ENCODE measurements around the gene KCNJ13.

Gene KCNJ13

DNA sequence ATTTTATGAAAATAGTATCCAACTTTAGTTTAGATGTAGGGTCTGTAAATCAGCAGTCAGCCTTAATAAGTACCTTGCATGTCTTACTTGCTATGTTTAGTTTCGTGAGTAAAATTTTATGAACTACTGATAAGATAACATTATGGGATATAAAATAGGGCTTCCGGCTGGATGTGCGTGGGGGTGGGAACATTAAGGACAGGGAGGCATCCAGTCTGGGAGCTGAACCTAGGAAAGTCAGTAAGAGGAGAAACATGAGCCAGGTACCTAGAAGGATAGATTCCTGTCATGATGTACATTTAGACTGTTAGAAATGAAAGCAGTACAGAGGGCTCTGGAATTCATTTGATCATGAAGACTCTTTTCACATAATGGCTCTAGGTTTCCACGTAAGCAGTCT is 12.7 kb upstream of the KCNJ13 start:
- no peak for DNase-seq (ENCODE audit: low spot score)
- POLR2A ChIA-PET (ENCODE audit: low non-redundant PET) = no interaction called here
- CTCF ChIA-PET = no interaction called here
- H3K27ac ChIP-seq = no peak overlapping the region
- TF ChIP-seq CTCF (conservative IDR thresholded peaks at IDR 0.05; ENCODE audit: low read depth) = no peak

DNA sequence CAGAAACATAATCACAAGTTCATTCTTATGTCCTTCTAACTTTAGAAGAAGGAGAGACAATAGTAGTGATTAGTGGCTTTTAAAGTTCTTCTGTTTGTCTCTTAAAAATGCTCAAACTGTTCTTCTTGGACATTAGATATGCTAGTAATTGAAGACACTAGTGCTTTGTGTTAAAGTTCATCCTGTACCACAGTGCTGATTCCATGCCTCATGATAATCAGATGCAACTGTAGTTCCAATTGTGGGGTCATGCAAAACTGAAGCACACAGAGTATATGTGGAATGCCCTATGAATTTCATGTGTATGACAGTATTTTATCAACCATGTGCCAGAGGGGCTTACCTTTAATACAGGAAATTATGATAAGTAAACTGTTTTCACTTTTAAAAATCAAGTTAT is 11.4 kb upstream of the KCNJ13 start:
- POLR2A ChIA-PET (ENCODE audit: low non-redundant PET) = no interaction called here
- no peak for DNase-seq (ENCODE audit: low spot score)
- TF ChIP-seq CTCF (conservative IDR thresholded peaks at IDR 0.05; ENCODE audit: low read depth) = no peak
- no peak overlapping the region for H3K27ac ChIP-seq
- CTCF ChIA-PET = no interaction called here

DNA sequence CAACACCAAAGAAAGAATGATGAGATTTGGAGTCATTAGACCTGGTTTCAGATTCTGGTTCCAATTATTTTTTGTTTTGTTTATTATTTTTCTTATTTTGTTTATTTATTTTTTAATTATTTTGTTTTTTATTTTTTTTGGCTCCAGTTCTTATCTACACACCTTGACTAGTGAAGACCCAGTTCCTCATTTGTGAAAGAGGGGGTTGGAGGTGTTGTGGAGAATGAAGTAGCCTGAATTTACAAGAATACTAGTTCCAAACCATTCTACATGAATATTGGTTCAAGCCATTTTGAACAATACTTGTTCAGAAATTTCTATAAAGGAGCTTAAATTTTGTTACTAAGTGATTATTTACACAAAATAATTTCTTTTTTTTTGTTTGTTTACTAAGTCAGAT is 6.9 kb upstream of the KCNJ13 start:
- CTCF ChIA-PET = interaction anchor here (0.6 kb wide), 1 partner anchor 27 kb away, joined by 4 read pairs; no protein-coding TSS in a partner anchor
- POLR2A ChIA-PET (ENCODE audit: low non-redundant PET) = no interaction called here
- TF ChIP-seq CTCF (conservative IDR thresholded peaks at IDR 0.05; ENCODE audit: low read depth) = no peak

DNA sequence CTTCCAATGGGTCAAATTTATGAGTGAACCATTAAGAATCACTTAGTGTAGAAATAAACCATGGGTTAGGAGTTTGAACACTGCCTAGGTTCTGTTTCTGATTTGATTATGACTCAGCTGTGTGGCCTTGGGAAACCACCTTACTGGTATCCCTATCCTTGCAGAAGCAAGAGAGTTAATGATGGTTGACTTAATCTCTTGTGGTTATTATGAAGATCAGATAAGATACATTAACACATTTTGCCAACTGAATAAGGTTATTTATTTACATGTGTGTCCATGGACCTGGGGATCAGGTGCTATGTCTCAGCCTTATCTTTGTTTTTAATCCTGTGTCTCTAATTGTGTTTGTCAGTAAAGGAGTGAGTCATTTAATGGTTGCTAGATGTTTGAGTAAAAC is 5.4 kb upstream of the KCNJ13 start:
- peak; percentile 19 for DNase-seq (ENCODE audit: low spot score)
- no peak overlapping the region for H3K27ac ChIP-seq
- POLR2A ChIA-PET (ENCODE audit: low non-redundant PET) = no interaction called here
- CTCF ChIA-PET = no interaction called here
- TF ChIP-seq CTCF (conservative IDR thresholded peaks at IDR 0.05; ENCODE audit: low read depth) = no peak

More for the DNA sequence above, 6.9 kb upstream of the KCNJ13 start:
- H3K27ac ChIP-seq = no peak overlapping the region
- no peak for DNase-seq (ENCODE audit: low spot score)

- no peak for TF ChIP-seq CTCF (conservative IDR thresholded peaks at IDR 0.05; ENCODE audit: low read depth)
- no peak for DNase-seq (ENCODE audit: low spot score)
- no peak overlapping the region for H3K27ac ChIP-seq
- ChIA-PET CTCF (interaction anchor here (0.5 to 0.7 kb wide), 3 partner anchors 11 to 163 kb away, joined by 3 read pairs; no protein-coding TSS in a partner anchor), POLR2A (ENCODE audit: low non-redundant PET) (no interaction called here)
Measured at GRCh38 chr2:232779934-232780333, 3.6 kb upstream of the KCNJ13 start.

DNA sequence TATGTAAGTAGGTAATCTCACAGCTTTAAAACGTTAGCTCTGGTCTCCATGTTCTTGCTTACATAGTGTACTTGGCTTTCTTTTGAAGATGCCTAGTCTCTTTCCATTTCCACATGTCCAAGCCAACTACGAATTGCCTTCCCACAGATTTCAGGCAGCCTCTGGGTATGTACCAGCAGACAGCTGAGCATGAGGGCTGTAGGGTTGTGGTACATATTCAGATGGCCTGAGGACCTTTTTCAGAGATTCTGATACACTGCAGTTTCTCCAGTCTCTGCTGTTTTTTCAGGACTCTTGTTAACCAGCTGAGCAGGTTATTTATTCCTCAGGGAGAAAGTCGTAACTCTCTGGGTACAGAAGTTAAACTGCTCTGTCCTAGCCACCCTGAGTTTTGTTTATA is 3.1 kb upstream of the KCNJ13 start:
- ChIA-PET CTCF (interaction anchor here (0.5 to 0.7 kb wide), 2 partner anchors 66 to 163 kb away, joined by 3 read pairs; no protein-coding TSS in a partner anchor), POLR2A (ENCODE audit: low non-redundant PET) (no interaction called here)
- TF ChIP-seq CTCF (conservative IDR thresholded peaks at IDR 0.05; ENCODE audit: low read depth) = no peak
- DNase-seq (ENCODE audit: low spot score) = no peak
- no peak overlapping the region for H3K27ac ChIP-seq

DNA sequence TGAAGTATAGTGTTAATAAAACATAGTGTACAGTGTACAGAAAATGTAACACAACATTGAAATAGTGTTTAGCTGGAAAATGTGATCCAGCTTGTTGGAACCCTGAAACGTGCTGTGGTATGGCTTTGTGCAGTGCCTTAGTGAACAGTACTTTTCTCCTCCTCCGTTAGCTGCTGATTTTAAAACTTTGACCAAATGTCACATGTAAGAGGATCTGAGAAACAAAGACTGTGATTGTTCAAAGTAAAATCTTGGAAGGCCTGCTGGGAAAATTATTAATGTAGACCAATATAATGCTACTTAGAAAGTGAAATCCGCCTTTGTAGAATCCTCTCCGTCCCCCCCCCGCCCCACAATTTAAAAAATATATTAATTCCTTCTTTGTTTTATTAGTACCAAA is 911 bp upstream of the KCNJ13 start:
- no peak for DNase-seq (ENCODE audit: low spot score)
- no peak overlapping the region for H3K27ac ChIP-seq
- CTCF ChIA-PET = interaction anchor here (0.5 kb wide), 1 partner anchor 50 kb away, joined by 3 read pairs; no protein-coding TSS in a partner anchor
- POLR2A ChIA-PET (ENCODE audit: low non-redundant PET) = no interaction called here
- TF ChIP-seq CTCF (conservative IDR thresholded peaks at IDR 0.05; ENCODE audit: low read depth) = no peak

Data from RWPE1 (cell line).